Astrocyte of the hippocampus (primary cell): ENCODE measurements around the gene SUPT16H.
"Not testable (repeated sequence)": the region's sequence is repeated elsewhere in the genome, so short reads cannot be mapped to it uniquely, and the experiment has no call there.

Experiments
- DNase-seq: peaks from one replicate; pipeline ENCODE4 v3.0.0; 2011; ENCODE audit warnings: low read depth, low spot score

Gene SUPT16H

GRCh38 chr14:21383848-21384493 is at the start of gene SUPT16H:
Gene SUPT16H (minus strand): TSS chr14:21384019. CDS start chr14:21383927, 92 bp downstream.
- DNase-seq: peak; percentile 99

GRCh38 chr14:21431126-21431525 is 47.3 kb upstream of the SUPT16H start:
- DNase-seq: no peak

DNA sequence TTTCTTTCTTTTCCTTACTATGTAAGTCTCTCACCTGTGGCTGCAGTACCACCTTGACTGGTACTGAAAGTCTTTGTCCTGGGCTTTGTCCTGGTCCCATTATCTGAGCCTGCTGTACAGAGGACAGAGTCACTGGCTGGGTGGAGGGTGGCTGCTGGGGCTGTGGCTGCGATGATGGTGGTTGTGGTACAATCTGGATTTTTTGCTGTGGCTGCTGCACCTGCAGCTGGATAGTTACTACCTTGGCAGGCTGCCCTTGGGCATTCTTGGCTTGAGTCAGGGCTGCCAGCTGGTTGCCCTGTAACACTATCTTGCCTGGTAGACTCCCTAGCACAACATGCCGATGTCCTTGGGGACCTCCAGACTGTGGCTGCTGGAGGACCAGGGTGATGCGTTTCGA is 45.1 kb upstream of the SUPT16H start:
- DNase-seq: peak; percentile 33

GRCh38 chr14:21426692-21427091 is 42.9 kb upstream of the SUPT16H start:
- DNase-seq: no peak

- DNase-seq: no peak
Measured at GRCh38 chr14:21419528-21419927, 35.7 kb upstream of the SUPT16H start.

GRCh38 chr14:21415329-21415728 is 31.5 kb upstream of the SUPT16H start:
- DNase-seq: no peak

DNA sequence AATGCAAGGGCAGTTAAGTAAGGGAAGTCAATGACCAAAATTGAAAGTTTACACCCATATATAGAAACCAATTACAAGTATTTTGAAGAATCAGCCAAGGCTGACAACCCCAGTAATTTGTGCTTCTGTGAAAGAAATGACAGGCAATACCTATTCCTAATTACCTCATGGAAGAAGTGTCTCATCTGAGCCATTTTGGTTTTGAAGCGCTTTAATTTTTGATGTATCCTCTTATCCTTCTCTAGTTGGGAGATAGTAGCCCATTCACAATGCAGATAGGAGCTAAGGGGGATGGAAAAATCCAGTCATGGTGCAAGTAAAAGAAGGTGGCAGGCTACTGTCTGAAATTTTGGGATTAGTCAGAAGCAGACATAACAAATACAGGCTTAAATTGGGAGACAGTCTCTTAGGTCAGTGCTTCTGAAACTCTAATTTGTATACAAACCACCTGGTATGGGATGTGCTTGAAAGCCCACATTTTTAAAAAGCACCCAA is 30.4 kb upstream of the SUPT16H start:
- DNase-seq: no peak

- DNase-seq: peak; percentile 84
Measured at GRCh38 chr14:21408147-21408546, 24.3 kb upstream of the SUPT16H start.

- DNase-seq: no peak
Measured at GRCh38 chr14:21406213-21406612, 22.4 kb upstream of the SUPT16H start.

GRCh38 chr14:21405097-21405496 is 21.3 kb upstream of the SUPT16H start:
- no peak for DNase-seq

- DNase-seq: no peak
Measured at GRCh38 chr14:21399311-21399870, 15.6 kb upstream of the SUPT16H start.

DNA sequence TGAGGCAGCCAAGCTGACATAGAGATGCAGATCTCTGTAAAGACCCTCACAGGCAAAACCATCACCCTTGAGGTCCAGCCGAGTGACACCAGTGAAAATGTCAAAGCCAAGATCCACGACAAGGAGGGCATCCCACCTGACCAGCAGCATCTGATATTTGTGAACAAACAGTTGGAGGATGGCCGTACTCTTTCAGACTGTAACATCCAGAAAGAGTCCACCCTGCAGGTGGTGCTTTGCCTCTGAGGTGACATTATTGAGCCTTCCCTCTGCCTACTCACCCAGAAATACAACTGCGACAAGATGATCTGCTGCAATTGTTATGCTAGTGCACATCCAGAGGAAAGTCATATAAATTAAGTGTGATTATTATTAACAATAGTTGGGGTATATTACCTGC is 15.1 kb upstream of the SUPT16H start:
- DNase-seq: no peak

GRCh38 chr14:21395450-21395849 is 11.6 kb upstream of the SUPT16H start:
- DNase-seq: no peak

GRCh38 chr14:21385188-21385904 is 1.5 kb upstream of the SUPT16H start:
- no peak for DNase-seq

DNA sequence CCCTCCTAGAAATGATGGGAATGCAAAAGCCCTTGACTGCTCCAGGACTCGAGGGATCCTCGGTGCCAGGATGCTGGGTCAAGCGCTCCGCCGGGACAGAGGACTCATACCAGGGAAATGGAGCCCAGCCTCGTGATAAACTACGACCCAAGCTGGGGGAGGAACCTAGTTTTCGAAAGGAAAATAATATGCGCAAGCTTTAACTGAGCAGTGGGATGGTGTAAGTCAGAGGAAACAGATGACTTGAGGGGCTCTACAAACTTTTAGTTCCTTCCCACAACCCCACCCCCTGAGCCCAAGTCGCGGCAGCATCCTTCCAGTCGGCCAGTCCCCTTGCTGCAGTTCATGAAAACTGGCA is 654 bp upstream of the SUPT16H start:
- no peak for DNase-seq

DNA sequence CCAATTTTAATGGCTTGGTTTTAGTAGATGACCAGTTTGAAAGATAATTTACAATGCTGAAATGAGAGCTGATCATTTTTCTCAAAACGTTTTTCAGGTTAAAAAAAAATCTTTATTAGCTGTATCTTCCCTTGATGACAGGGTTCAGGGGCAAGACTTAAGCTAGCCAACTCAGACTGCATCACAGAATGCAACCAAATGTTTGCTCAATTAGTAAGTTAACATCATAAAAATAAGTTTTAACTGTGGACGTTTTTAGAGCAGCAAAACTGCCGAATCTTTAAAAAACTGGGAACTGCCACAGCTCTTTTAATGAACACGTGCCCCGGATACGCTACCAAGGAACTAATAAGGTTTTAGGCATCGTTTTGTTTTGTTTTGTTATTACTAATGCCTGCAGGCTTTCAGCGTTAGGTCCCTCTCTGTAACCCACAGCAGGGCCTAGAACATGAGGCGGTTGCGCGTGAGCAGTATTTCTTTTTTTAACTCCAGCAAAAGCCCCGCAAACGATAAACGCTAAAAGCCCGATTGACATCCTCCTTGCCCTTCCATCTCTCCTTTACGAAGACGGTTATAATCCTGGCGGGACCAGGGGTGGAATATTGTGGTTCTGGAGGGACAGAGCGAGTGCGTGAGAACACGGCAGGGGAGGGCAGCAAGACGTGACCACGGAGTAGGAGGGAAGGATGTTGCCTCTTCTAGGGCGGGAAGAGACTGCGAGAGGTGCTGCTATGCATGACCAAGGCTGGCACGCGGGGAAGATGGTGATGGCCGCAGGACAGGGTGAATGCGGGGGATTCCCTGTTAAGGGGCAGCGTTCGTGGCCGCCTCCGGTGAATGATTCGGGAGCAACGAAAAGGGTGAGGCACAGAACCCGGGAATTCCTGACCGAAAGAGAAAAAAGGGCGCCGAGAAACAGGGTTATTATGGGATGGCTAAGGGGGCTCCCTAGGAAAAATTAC is 652 bp downstream of the SUPT16H start:
- DNase-seq: peak; percentile 67

DNA sequence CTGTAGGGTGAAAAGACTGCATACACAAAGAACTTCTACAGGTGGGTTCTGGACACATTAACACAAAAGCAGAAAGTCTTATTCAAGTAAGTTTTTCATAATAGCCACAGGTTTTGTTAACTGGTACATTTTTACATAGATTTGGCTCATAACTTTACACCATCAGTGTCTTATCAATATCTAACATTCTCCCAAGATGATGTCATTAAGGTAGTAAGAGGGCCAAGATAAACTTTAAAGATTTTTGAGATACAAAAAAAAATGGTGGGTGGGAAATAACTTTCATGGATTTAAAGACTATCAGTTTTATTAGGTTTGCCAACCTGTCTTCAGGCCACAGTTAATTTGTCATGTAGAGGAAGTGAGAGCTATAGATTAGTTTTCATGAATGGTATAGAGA is 1.7 kb downstream of the SUPT16H start:
- DNase-seq: no peak

DNA sequence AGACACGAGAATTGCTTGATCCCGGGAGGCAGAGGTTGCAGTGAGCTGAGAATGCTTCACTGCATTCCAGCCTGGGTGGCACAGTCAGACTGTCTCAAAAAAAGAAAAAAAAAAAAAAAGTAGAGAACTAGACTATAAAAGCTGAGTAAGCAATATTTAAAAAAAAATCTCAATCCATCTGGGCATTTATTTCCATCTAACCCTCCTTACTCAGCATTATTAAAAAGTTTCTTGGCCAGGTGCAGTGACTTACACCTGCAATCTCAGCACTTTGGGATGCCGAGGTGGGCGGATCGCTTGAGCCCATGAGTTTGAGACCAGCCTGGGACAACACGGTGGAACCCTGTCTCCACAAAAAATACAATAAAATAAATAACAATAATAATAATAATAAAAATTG is 4.5 kb downstream of the SUPT16H start:
- no peak for DNase-seq

GRCh38 chr14:21373980-21374379 is 9.8 kb downstream of the SUPT16H start:
- DNase-seq: no peak

DNA sequence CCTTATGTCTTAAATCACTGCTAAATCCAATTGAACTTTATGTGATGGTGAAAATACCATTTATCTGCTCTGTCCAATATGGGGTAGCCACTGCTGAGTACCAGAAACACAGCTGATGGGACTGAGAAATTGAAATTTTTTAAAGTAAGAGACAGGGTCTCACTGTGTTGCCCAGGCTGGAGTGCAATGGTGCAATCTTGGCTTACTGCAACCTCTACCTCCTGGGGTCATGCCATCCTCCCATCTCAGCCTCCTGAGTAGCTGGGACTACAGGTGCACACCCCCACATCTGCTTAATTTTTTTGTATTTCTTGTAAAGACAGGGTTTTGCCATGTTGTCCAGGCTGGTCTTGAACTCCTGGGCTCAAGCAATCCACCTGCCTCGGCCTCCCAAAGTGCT is 11.0 kb downstream of the SUPT16H start:
- DNase-seq: not testable (repeated sequence)

DNA sequence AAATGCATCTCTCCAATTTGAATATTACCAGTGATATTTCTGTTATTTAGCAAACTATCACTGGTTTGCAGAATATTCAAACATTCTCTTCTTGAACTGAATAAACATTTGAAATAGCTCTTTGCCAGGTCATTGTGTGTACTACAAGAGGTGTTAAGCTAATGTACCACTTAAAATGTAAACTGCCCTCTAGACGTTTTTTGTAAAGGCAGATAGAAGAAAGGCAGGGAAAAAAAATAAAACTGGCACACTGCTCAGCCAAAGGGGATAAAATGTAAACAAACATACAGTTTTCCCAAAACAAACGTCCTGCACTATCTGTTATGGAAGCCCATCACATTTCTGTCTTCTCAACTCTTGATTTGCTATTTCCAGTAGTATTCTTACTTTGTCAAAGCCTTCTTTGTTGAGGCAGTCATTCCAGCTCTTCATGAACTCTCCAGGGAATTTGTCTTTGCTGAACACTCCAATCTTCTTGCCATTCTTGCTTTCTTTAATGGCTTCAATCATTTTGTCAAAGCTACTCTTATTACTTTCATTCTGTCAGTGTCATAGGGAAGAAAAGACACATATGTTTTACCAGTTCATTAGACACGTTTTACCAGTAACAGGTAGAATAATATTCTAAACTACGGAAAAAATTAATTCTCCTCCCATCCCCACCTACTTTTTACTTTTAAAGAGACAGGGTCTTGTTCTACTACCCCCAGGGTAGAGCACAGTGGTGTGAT is 13.7 kb downstream of the SUPT16H start:
- DNase-seq: no peak
